IPS-NIHi7 (cell line): ENCODE results near the gene PERM1.
A peak's percentile ranks its signal among the peaks of the same experiment; 100 is the strongest.

ENCODE experiments used
- DNase-seq: peaks from one replicate; pipeline ENCODE4 v3.0.0; 2012; ENCODE audit warnings: mixed read lengths; ENCODE audit errors: extremely low spot score

PERM1 gene

DNA sequence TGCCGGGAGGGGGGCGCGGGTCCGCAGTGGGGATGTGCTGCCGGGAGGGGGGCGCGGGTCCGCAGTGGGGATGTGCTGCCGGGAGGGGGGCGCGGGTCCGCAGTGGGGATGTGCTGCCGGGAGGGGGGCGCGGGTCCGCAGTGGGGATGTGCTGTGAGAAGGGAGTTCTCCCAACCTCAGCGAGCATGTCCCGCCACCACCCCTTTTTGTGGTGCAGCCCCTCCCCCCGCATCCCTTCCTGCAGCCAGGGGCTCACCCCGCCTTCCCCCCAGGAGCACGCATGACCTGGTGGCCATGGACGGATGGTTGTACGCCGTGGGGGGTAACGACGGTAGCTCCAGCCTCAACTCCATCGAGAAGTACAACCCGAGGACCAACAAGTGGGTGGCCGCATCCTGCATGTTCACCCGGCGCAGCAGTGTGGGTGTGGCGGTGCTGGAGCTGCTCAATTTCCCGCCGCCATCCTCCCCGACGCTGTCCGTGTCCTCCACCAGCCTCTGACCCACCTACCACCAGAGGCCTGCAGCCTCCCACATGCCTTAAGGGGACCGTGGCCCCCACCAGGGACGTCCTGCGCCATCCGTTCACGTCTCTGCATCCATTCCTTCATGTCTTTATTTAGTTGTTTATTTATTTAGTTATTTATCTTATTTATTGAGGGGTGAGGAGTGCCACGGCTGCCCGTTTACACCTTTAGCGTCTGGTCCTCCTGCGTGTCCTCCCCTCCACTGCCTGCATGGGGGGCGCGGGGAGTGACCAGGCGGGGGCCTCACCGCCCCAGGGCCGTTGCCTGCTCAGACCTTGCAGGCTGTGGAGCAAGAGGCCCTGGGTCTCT lies 17.0 kb downstream of the PERM1 start:
- no peak for DNase-seq

DNA sequence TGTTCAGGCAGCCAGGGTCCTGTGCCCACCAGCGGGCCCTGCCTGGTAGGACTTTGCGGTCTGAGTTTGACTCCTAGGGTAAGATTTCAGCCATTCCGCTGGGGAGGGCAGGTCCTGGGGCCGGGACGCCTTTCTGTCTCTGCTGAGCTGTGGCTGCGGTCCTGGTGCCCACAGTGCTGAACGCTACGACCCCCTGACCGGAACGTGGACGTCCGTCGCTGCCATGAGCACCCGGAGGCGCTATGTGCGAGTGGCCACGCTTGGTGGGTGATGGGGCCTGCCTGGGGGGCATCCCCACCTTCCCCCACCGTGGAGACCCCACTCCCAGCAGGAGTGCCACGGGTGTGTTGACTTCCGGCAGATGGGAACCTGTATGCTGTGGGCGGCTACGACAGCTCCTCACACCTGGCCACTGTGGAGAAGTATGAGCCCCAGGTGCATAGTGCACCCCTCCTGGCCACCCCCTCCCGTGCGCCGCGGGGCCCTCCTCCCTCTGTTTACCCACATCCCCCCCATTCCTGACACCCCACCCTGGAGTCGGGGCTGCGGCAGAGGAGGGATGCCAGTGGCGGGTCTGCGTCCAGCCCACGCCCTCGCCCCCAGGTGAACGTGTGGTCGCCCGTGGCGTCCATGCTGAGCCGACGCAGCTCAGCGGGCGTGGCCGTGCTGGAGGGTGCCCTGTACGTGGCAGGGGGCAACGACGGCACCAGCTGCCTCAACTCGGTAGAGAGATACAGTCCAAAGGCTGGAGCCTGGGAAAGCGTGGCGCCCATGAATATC lies 18.0 kb downstream of the PERM1 start:
- DNase-seq, result no peak

DNA sequence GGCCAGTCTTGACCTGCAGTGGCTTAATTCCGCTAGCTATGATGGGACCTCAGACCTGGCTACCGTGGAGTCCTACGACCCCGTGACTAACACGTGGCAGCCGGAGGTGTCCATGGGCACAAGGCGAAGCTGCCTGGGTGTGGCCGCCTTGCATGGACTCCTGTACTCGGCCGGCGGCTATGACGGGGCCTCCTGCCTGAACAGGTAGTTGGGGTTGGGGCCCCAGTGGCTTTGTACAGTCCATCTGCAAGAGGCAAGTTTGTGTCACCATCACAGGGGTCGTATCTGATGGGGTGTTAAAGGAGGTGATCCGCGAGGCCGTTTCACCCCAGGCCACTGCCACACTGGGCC lies 18.6 kb downstream of the PERM1 start:
- no peak for DNase-seq

DNA sequence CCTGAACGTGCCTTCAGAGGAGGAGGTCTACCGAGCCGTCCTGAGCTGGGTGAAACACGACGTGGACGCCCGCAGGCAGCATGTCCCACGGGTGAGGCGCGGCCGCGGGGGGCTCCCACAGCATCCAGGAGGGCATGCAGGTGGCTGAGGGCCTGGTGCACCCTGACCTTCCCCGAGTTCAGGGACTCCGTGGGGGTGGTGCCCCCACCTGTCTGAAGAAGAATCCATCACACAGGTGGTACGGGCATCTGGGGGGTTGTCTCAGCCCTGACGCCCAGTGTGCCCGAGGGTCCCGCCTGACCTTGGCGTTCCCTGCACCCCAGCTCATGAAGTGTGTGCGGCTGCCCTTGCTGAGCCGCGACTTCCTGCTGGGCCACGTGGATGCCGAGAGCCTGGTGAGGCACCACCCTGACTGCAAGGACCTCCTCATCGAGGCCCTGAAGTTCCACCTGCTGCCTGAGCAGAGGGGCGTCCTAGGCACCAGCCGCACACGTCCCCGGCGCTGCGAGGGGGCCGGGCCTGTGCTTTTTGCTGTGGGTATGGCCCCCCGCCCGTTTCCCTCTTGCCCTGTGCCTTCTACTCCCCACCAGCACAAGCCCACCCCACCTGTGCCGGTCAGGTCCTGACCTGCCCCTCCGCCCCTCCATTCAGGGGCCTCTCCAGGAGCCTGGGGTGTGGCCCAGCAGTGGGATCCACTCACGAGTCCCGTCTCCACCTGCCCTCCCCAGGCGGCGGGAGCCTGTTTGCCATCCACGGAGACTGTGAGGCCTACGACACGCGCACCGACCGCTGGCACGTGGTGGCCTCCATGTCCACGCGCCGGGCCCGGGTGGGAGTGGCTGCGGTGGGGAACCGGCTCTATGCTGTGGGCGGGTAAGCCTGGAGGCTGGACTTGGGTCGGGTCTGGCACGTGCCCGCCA lies 19.3 kb downstream of the PERM1 start:
- no peak for DNase-seq

DNA sequence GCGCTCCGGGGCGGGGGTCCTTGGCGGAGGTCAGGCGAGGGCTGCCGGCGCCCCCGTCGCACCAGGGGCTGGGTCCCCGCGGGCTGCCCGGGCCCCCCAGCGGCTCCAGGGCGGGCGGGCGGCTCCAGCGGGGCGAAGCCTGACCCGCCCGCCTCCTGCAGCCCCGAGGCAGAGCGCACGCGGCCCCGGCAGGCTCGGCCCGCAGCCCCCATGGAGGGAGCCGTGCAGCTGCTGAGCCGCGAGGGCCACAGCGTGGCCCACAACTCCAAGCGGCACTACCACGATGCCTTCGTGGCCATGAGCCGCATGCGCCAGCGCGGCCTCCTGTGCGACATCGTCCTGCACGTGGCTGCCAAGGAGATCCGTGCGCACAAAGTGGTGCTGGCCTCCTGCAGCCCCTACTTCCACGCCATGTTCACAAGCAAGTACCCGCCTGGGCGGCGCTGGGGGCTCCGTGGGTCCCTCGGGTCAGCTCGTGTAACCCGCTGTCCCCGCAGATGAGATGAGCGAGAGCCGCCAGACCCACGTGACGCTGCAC lies 20.7 kb downstream of the PERM1 start:
- no peak for DNase-seq

DNA sequence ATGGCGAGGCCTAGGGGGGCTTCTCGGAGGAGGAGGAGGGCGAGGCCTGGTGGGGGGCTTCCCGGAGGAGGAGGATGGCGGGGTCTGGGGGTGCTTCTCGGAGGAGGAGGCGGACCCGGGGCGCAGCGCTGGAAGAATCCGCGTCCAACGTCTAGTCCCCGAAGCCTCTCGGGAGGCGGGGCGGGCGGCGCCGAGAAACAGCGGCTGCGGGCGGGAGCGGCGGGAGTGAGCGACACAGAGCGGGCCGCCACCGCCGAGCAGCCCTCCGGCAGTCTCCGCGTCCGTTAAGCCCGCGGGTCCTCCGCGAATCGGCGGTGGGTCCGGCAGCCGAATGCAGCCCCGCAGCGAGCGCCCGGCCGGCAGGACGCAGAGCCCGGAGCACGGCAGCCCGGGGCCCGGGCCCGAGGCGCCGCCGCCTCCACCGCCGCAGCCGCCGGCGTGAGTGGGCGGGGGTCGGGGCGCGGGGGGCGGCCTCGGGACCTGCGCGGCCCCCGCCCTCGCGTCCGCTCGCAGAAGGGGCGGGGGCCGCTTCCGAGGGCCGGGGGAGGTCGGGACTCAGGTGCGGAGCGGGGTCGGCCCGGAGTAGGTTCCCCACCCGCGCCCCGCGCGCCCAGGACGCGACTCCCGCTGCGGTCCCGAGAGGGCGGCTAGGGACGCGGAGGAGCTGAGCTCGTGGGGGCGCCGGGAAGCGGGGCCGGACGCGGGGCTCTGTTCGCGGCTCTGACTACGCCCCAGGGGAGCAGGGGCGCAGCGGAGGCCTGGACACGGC lies 21.3 kb downstream of the PERM1 start, which contains the start of gene KLHL17:
TSS of gene KLHL17 (plus strand) at position 222 of the 769 bp plus-strand sequence. CDS start at position 332, 110 bp downstream.
- DNase-seq, result peak; percentile 85

DNA sequence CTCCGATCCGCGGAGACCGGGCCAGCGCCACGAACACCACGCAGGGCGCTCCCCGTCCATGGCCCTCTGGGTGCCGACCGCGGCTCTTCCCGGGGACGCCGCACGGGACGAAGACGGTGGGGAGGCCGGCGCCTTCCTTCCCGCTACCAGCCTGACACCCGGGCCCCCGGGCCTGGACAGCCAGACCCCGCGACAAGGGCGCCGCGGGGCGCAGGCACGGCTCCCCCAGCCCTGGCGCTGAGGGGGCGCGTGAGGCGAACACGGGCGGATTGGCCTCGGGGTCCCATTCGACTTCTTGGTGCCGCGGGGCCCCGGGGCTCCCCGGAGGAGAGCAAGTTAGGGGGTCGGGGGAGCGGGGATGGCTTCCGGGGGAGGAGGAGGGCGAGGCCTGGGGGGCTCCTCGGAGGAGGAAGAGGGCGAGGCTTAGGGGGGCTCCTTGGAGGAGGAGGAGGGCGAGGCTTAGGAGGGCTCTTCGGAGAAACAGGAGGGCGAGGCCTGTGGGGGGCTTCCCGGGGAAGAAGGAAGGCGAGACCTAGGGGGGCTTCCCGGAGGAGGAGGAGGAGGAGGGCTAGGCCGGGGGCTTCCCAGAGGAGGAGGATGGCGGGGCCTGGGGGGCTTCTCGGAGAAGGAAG lies 22.0 kb downstream of the PERM1 start:
- DNase-seq, result no peak

DNA sequence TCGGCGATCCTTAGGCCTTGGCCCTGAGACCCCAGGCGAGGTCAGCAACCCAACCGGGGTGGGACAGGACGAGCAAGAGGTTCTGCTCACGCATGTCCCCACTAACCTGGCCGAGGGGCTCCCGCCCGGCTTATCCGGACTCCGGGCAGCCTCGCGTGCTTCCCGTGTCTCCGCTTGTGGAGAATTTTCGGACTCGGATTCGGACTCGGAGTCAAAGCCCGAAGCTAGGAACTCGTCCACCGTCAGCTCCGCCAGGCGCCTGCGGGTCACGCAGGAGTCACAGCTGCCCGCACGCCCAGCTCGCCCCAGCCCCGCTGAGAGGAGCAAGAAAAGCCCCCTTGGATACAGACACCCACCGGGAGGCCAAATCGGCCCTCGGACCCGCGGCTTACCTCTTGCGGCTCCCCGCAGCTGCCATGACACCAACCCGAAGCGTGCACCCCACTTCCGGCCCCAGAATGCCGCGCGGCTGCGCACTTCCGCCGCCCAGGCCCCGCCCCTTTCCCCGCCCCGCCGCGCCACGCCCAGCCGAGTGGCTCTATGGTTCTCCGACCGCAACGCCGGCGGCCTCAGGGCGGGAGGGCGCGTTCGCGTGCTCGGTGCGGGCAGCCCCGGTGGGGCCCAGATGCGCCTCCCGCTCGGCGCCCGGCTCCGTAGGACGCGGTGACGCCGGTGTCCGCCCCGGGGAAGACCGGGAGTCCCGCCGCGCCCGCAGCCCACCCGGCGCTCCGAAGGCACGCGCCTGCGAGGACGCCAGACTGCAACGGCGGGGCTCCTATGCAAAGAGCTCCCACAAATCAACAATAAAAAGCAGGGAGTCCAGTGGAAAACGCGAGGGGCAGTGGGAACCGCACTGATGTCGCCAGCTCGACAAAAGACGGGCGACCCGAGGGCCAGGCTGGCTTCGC lies 22.8 kb downstream of the PERM1 start, which contains the start of gene NOC2L:
TSS of gene NOC2L (minus strand) at position 434 of the 908 bp plus-strand sequence. CDS start at position 418, 16 bp downstream.
- DNase-seq, result peak; percentile 91

DNA sequence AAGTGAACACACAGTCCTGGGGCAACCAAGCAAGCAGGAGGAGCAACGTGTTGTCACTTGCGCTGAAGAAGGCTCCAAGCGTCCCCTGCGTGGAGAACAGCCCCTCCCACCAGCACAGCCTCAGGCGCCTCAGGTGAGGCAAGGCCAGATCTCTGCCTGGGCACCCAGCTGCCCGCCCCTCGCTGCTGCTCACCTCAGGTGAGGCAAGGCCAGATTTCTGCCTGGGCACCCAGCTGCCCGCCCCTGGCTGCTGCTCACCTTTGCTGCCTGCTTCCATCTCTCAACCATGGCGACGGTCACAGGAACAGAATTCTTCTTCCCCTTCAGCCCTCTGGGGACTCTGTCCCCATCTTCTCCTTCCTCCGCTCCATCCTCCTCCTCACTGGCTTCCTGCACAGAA lies 25.3 kb downstream of the PERM1 start:
- DNase-seq, result no peak

DNA sequence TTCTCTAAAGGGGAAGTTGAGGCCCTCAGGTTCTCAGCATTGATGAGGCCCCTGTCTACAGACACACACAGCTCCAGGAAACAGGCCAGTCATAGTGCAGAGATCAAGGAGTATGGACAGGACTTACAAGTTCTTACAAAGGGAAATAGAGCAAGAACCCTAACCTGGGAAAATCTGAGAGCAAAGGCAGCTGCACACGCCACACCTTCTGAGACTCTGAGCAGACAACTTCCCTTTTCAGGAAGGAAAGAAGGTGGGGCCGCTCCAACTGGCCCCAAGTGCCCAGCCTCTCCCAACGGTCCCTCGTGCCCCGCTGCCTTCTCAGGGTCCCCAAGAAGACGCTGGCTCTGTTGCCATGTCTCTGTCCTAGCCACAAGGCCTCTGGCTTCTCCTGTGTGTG lies 26.4 kb downstream of the PERM1 start:
- DNase-seq, result no peak

DNA sequence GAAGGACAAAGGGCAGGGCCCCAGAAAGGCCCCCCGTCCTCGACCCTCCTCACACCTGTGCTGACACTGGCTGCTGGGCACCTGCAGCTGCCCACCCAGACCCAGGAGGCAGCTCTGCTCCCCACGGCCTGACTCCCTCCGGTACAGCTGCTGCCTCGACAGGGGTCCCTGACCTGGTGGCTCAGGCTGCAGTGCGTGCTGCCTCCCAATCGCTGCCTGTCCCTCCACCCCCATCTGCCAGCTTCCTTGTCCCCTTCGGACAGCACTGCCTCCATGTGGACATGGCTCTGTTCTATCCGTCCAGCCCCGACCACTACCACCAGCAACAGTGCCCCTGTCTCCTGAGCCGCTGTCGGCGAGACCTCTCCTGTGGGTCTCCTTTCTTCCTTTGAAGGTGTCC lies 27.0 kb downstream of the PERM1 start:
- no peak for DNase-seq

DNA sequence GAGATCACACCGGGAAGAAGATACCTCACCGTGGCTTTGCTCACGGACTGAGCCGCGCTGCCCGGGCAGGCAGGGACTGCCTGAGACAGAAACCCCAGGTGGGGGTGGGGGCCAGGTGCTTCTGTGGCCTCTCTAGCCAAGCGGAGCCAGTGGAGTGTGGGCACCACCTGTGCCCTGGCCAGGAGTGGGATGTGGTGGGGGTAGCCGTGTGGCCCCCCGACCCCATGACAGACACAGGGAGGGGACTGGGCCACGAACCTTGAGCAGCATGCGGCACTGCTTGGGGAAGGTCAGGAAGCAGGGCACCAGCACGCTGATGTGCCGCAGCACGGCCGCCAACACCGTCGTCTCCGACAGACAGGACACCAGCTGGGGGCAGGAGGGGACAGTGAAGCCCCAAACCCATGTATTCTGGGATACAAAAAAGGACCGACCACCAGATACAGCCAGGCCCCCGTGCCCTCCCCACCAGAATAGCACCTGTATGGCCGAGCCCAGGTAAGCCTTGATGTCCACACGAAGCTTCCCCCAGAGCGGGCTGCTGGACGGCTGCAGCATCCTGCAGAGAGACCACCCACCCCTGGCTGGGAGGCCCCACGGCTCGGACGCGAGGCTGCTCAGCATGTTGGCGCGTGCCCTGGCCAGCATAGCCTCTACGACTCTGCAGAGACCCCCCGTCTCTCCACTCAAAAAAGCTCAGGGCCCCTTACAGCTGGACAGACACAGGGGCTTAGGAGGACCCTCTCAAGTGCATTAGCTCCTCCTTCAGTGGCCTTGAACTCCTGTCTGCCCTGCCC lies 28.2 kb downstream of the PERM1 start:
- DNase-seq, result no peak

DNA sequence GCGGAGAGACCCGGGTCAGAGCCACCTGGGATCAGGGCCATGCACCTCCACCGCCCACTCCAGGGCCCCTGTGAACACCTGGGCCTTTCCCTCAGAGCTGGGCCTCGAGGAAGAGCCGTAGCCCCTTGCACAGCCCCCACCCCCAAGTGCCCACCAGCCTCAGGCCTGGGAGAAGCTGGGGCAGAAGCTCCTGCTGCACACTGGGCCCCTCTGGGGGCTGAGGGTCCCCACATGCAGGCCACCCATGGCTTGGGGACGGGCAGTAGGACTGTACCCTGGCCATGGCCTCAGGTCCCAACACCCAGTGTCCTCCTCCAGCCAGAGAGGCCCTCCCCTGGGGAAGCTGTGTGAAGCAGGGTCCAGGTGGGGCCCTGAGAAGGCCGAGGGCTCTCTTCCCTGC lies 29.3 kb downstream of the PERM1 start:
- no peak for DNase-seq

DNA sequence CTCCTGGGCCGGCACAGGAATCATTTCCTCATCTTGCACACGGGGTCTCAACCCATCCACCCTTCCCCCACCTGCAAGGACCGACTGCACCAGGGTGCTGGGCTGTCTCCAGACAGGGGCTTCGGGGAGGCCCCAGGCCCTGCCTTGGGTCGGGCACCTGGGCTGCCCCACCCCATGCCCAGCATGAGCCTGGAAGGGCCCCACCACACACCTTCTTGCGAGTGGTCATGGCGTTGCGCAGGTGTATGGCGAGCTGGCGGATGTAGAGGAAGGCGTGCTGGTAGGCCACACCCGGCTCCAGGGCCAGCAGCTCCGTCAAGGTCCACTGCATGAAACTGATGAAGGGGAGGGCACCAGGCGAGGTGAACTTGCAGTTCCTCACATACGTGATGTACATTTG lies 29.7 kb downstream of the PERM1 start:
- DNase-seq, result no peak

DNA sequence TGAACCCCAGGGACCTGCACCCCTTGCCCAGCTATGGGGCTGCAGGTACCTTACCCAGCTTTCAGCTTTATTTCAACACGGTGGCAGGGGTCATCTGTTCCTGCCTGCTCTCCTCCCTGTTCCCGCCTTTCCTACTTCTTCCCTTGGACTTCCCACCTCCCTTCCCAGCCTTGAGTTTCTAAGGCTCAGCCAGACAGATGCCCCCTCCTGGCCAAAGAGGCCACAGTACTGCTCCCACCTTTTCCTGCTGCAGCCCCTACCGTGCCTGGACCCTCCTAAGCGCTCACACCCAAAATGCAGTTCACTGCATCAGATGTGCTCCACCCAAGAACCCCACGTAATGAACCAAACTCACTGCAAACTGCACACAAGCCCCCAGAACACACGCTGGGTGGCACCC lies 30.5 kb downstream of the PERM1 start:
- DNase-seq, result peak; percentile 67

DNA sequence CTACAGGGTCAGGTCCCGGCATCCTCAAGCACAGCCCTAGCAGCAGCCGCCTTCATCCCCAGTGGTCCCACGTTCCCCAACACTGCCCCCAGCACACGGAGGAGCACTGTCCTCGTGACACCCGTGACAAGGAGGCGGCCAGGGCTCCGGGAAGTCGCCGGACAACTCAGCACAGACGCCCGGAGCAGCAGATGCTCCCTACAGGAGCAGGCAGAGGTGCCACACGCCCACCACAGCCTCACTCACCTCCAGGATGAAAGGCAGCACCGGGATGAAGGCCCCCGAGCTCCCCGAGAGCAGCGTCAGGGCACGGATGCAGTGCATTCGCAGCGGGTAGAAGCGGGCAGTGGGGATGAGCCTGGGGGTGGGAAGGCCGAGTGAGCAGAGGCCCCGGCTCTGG lies 31.0 kb downstream of the PERM1 start:
- DNase-seq, result no peak

DNA sequence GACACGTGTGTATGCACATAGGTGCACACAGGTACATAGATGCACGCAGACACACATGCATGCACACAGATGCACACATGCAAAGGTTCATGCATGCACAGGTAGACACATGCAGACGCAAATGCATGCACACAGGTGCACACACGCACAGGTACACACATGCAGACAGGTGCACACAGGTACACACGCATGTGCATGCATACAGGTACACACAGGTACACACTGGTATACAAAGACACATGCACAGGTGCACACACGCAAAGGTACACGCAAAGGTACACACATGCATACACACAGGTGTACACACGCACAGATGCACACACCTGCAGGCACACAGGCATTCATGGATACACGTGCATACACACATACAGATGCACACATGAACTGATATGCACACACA lies 31.6 kb downstream of the PERM1 start:
- DNase-seq, result no peak

DNA sequence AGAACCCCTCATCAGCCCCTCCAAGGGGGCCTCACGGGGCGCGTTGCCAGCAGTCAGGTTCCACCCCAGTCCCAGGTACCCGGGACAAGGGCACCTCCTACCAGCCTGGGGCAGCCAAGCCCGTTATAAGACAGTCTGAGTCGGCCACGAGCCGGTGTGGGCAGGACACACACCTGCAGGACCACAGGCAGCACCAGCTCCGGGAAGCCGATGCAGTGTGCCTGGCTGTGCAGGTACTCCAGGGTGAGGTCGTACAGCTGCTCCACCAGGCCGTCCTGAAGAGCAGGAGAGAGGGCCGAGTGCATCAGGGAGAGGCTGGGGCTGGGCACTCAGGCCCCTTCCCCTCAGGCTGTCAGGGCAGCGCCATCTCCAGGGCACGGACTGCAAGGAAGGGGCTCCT lies 33.9 kb downstream of the PERM1 start:
- DNase-seq, result no peak
